SHP77 treated with DMSO at 0.1 percent for 48 hours (cell line): ENCODE data around the gene DNAJB12.

Source experiments
- DNase-seq: peaks from one replicate; lab custom pipeline; 2025; lab: John Stamatoyannopoulos, UW

Gene DNAJB12

DNA sequence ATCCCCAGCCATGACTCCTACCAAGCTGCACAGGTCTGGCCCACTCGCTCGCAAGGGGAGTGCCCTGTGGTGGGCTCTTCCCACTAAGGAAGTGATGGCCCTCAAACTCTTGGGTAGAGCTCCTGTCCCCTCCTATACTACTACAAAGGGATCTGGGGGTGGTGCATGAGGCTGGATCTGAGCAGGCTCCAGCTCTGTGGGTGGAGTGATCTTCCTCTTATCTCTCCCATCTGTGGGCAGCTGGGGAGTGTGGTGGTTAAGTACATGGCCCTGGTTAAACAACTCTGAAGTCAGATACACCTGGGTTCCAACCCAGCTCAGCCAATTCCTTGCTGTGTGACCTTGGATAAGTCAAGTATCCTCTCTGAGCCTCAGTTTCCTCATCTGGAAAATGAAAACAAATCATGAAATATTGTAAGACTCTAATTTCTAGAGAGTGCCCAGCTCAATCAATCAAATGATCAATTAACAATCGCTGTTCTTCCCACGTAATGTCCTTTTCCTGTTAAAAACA is 63.6 kb downstream of the DNAJB12 start:
- no peak for DNase-seq

DNA sequence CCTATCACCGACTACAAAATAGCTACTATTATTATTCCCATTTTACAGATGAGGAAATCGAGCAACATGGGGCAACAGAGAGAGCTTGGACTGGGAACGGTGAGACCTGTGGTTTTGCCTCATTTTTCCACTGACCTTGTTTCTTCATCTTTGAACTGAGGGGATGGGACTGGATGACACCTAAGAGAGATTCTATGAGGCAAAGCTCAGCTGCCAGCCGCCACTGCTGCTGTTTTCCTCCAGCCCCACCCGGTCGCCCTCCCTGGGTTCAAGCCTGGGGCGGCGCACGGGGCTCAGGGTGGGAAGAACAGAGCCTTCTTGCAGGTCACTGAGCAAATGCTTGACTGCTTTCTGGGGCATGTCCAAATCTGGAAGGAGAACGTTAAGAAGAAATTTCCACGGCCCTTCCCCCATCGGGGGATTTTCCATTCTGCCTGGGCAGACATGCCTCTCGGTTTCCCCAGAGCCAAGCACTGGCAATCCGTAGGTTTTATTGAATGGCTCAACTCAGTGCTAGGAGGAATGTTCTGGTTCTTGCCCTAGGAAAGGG is 68.7 kb downstream of the DNAJB12 start:
- DNase-seq, result no peak

DNA sequence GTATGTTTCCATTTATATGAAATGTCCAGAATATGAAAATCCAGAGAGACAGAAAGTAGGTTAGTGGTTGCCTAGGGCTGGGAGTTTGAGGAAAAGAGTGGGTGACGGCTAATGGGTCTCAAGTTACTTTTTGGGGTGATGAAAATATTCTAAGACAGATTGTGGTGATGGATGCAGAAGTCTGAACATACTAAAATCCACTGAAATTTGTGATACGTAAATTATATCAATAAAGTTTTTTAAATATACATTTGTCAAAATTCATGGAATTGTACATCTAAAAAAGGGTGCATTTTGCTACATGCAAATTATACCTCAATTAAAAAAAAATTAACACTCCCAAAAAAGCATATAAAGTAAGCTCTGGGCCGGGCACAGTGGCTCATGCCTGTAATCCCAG is 71.6 kb downstream of the DNAJB12 start:
- no peak for DNase-seq
